Amygdala (tissue), 56 donors: ENCODE measurements around the gene CMIP.

ENCODE experiments used
- DNase-seq, 56 donors: peaks; one replicate each; lab custom pipeline; 2025; lab: John Stamatoyannopoulos, UW

CMIP gene

DNA sequence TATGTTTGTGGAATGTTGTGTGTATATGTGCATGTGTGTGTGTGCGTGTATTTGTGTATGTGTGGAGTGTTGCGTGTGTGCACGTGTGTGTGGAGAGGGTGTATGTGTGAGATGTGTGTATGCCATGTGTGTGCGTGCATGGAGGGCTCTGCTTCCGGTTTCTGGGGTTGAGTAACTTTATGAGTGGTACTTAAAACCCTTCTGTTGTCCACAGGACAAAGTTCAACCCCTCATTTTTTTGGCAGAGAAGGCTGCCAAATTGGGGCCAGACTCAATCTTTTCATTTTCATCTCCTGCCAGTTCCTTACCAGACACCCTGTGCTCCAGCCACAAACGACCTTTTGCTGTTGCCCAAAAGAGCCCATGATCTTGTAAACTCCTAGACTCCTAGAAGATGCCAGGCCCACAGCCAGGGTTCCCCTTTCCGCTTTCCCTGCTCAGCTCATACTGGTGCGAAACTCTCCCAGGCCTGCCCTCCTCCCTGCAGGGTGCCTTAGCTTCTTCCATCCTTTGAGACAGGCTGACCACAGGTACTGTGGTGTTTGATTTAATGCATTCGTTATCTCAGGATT lies 100.2 kb downstream of the CMIP start:
- no peak for DNase-seq

GRCh38 chr16:81545470-81546250 lies 101.1 kb downstream of the CMIP start:
- DNase-seq, result no peak

- no peak for DNase-seq
These were observed 102.2 kb downstream of the CMIP start for GRCh38 chr16:81546781-81547180.

- no peak for DNase-seq
These were observed 102.8 kb downstream of the CMIP start for GRCh38 chr16:81547194-81547938.

- no peak for DNase-seq
These were observed 103.3 kb downstream of the CMIP start for GRCh38 chr16:81547939-81548216.

- no peak for DNase-seq
These were observed 103.9 kb downstream of the CMIP start for GRCh38 chr16:81548551-81548875.

GRCh38 chr16:81548876-81549546 lies 104.4 kb downstream of the CMIP start:
- no peak for DNase-seq

DNA sequence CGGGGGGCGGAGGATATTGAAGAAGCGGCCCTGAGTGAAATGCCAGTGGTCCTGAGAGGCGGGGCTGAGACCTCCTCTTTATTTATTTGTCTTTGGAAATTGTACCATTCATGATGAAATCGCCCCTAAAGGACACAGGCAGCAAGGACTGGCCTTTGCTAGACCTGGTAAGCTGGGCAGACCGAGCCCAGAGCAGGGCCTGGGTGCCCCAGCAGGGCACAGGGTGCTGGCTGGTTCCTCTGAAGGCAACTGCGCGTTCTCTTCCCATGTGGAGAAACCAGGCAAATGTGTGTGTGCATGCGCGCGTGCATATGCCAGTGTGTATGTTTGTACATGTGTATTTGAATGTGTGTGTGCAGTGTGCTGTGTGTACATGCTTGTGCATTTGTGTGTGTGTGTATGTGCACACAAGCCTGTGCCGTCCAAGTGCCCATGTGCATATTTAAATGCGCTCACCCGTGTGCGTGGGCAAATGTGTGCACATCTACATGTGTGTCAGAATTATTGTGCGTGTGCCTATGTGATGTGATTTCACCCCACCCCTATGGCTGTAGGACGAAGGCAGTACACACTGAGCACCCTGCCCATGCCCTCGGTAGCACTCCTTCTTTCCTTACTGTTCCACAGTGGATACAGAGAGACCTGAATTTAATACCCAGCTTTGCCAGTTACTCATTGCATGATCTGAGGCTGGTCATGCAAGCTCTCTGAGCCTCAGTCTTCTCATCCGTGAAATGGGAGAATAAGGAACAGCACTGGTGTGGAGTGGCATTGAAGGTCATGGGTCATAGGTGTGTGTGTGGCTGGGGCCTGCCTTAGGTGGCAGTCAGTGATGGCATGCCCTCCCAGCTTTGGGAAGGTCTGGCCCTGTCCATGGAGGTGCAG lies 105.2 kb downstream of the CMIP start:
- DNase-seq, result no peak

- DNase-seq, result no peak
These were observed 105.8 kb downstream of the CMIP start for GRCh38 chr16:81550432-81550808.

- peak in 3 of 56 donors; percentile 6 to 30 (median 10) for DNase-seq
These were observed 106.7 kb downstream of the CMIP start for GRCh38 chr16:81551151-81551808.

- no peak for DNase-seq
These were observed 107.3 kb downstream of the CMIP start for GRCh38 chr16:81551821-81552304.

DNA sequence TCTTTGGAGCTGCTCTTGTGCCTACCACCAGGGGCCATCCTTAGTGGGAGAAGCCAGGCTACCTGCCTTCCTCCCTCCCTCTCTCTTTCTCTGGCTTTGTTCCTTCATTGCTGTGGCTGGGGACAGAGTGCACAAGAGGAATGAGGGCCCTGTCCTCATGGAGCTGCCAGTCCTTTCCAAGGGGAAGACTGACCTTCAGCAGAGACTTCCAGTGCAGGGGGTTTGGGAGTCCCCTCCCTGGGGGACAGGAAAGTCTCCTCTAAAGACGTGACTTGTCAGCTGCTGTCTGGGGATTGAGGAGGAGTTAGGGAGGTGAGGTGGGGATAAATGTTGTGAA lies 108.1 kb downstream of the CMIP start:
- no peak for DNase-seq

GRCh38 chr16:81553080-81553813 lies 108.6 kb downstream of the CMIP start:
- peak in 11 of 56 donors; percentile 9 to 44 (median 22) for DNase-seq

DNA sequence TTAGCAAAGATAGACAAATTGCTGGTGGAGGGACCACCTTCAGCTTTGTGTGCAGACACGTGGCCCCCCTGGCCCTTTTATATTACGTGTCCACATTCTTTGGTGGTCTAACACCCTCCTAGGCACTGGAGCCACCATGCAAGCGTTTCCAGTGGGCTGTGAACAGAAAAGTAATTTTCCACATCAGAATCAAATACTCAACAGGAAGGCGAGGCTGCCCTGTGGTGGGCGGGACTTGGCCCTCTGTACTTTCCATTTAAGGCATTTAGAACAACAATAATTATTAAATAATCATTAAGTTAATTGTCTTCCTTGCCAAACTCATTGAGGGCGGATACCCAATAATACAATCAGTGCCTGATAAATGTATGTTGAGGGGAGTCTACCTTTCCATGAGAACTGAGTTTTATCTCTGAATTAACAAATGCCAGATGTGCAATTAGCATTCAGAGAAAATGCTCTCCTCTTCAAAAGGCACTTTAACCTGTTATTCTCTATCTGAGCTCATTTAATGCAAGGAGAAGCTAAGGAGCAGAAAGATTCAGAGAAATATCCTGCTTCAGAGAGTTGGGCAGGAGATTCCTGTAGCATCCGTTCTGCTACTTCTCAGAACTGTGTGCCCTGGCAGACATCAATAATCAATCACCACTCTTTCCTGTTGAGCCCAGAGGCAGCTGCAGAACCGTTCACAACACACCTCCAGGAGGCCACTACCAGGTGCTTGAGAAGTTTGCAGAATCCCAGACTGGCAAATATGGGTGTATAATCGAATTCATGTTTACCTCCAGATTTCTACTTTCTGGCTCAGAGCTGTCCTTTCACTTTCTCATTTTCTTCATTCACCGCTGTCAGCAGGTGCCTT lies 109.4 kb downstream of the CMIP start:
- no peak for DNase-seq

GRCh38 chr16:81554979-81555378 lies 110.4 kb downstream of the CMIP start:
- no peak for DNase-seq

DNA sequence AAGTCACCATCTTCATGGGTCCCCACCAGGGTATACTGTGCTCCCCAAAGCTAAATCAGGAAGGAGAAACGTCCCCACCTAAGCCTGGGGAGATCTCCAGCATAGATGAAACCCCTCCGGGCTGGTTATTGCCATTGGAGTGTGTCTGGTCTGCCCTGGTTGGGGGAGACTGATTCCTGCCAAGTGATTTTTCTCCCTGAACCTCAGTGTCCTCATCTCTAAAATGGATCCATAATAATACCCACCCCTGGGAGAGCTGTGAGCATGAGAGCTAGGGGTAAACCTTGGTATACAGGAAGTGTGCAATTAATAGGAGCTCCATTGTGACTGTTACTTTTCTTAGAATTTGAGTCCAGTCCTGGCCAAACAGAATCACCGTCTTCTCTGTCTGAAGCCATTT lies 111.1 kb downstream of the CMIP start:
- no peak for DNase-seq

GRCh38 chr16:81556715-81557284 lies 112.2 kb downstream of the CMIP start:
- DNase-seq, result no peak

DNA sequence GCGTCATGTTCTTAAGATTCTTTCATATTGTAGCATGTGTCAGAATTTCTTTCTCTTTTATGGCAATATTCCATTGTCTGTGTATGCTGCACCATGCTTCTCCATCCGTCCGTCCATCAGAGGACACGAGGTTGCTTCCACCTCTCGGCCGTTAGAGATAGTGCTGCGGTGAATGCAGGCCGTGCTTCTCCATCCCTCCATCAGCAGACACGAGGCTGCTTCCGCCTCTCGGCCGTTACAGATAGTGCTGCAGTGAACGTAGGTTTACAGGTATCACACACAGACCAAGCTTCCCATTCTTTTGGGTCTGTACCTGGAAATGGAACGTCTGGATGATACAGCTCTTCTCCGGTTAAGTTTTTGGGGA lies 113.5 kb downstream of the CMIP start:
- no peak for DNase-seq
